PC-3 (cell line): Measurements from ENCODE around the gene AMZ2. TPM values are rescaled to one million over a fixed set of nuclear protein-coding genes. Genes with fewer than 3 reads are reported as not detected.

Experiments used
- ATAC-seq: fragments of 200-7000 bp; cut with Tn5 transposase; 2 replicates; pipeline ENCODE4 v1.9.1; 2020; ENCODE audit warnings: mild to moderate bottlenecking, moderate library complexity
- BruUV-seq: library from RNA; stranded (reverse); fragments of 400-500 nt; replicated peaks from 2 replicates; lab custom pipeline; 2021; lab: Mats Ljungman, UMichigan
- CTCF ChIA-PET: fragments of 300-600 bp; sonication (Branson Sonifier 250); formaldehyde crosslinking; loops from one replicate; lab custom pipeline; 2022; ENCODE audit warnings: antibody characterized with exemption; lab: Charles Lee
- POLR2A ChIA-PET: fragments of 300-600 bp; sonication (Branson Sonifier 250); formaldehyde crosslinking; loops from one replicate; lab custom pipeline; 2022; ENCODE audit warnings: antibody characterized with exemption; ENCODE audit not compliant: unreplicated experiment; lab: Charles Lee
- DNase-seq: peaks from one replicate; pipeline ENCODE4 v3.0.0-alpha.2; 2015
- H2AFZ ChIP-seq: fragments of 300-600 bp; sonication (generic); 2 replicates; pipeline ENCODE4 v1.6.0; 2016; ENCODE audit warnings: antibody characterized with exemption, low read length
- H3F3A ChIP-seq: fragments of 300-600 bp; sonication (generic); one replicate; pipeline ENCODE4 v1.6.0; 2017; ENCODE audit warnings: antibody characterized with exemption, low read length, control low read depth, mild to moderate bottlenecking; ENCODE audit not compliant: unreplicated experiment
- H3K27ac ChIP-seq: fragments of 300-600 bp; sonication (generic); 2 replicates; pipeline ENCODE4 v1.5.1; 2016; ENCODE audit warnings: mild to moderate bottlenecking, low read length
- H3K27me3 ChIP-seq: fragments of 300-600 bp; sonication (generic); 2 replicates; pipeline ENCODE4 v1.6.1; 2016; ENCODE audit warnings: low read length, mixed read lengths
- H3K36me3 ChIP-seq: fragments of 300-600 bp; sonication (generic); 2 replicates; pipeline ENCODE4 v1.6.1; 2016; ENCODE audit warnings: low read depth, mixed run types, low read length, mixed read lengths
- H3K4me1 ChIP-seq: fragments of 300-600 bp; sonication (generic); 2 replicates; pipeline ENCODE4 v1.5.1; 2016; ENCODE audit warnings: low read length; ENCODE audit not compliant: insufficient read depth
- H3K4me2 ChIP-seq: fragments of 300-600 bp; sonication (generic); 2 replicates; pipeline ENCODE4 v1.6.0; 2016; ENCODE audit warnings: low read length
- H3K4me3 ChIP-seq: fragments of 300-600 bp; sonication (generic); 2 replicates; pipeline ENCODE4 v1.5.1; 2016; ENCODE audit warnings: mild to moderate bottlenecking, low read length, mixed read lengths
- H3K79me2 ChIP-seq: fragments of 300-600 bp; sonication (generic); 2 replicates; pipeline ENCODE4 v1.6.1; 2017; ENCODE audit warnings: low read length, mixed read lengths
- H3K9ac ChIP-seq: fragments of 300-600 bp; sonication (generic); 2 replicates; pipeline ENCODE4 v1.6.0; 2016; ENCODE audit warnings: mild to moderate bottlenecking, low read length
- H3K9me2 ChIP-seq: fragments of 300-600 bp; sonication (generic); replicated peaks from 2 replicates; pipeline ENCODE4 v1.6.1; 2016; ENCODE audit warnings: mixed run types, low read length, mixed read lengths
- H3K9me3 ChIP-seq: fragments of 300-600 bp; sonication (generic); 2 replicates; pipeline ENCODE4 v1.6.1; 2016; ENCODE audit warnings: low read length, mixed read lengths
- H4K20me1 ChIP-seq: fragments of 300-600 bp; sonication (generic); 2 replicates; pipeline ENCODE4 v1.6.1; 2016; ENCODE audit warnings: low read length, mixed read lengths
- EZH2 ChIP-seq: fragments of 300-600 bp; sonication (generic); IDR thresholded peaks from one replicate; pipeline ENCODE4 v1.6.1; 2017; ENCODE audit warnings: antibody characterized with exemption, mild to moderate bottlenecking, low read length; ENCODE audit not compliant: unreplicated experiment
- EZH2phosphoT487 ChIP-seq: fragments of 300-600 bp; sonication (generic); IDR thresholded peaks from 2 replicates; pipeline ENCODE4 v1.6.1; 2018; ENCODE audit warnings: mild to moderate bottlenecking, antibody characterized with exemption, low read length, borderline replicate concordance
- intact Hi-C: fragments of 100-400 bp; cut with micrococcal nuclease; formaldehyde crosslinking; loops from 2 replicates; pipeline ENCODE4 v1.9.0; 2023
- total RNA-seq: library from RNA; depleted of rRNA; stranded (reverse); fragments of >200 nt; gene quantifications from 2 replicates; pipeline ENCODE4 v1.2.3, GENCODE V29; 2014; rRNA removed
- TF ChIP-seq, protein P1 (sequence below): fragments of 300-600 bp; sonication (generic); conservative IDR thresholded peaks from 2 replicates; pipeline ENCODE4 v1.5.1; 2017; ENCODE audit warnings: antibody characterized with exemption, low read depth, mild to moderate bottlenecking, low read length

Gene AMZ2
- total RNA-seq, 1 experiment from 2014 or later = 88.5 TPM

DNA sequence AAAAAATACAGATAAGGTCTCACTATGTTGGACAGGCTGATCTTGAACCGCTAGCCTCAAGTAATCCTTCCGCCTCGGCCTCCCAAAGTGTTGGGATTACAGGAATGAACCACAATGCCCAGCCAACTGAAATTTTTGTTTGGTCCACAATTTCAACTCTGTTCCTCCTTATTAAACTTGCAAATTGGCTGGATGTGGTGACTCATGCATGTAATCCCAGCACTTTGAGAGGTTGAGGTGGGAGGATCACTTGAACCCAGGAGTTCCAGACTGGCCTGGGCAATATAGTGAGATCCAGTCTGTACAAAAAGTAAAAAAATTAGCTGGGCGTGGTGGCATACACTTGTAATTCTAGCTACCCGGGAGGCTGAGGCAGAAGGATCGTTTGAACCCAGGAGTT is 56.9 kb downstream of the AMZ2 start:
- H3K9me2 ChIP-seq = no peaks in the 10 kb centered on the region
- CTCF ChIA-PET = no interaction called here
- H4K20me1 ChIP-seq = no peaks in the 10 kb centered on the region
- H3K4me2 ChIP-seq = no peak overlapping the region
- TF ChIP-seq EZH2 (no peak), EZH2phosphoT487 (no peak)
- TF ChIP-seq, protein P1, sequence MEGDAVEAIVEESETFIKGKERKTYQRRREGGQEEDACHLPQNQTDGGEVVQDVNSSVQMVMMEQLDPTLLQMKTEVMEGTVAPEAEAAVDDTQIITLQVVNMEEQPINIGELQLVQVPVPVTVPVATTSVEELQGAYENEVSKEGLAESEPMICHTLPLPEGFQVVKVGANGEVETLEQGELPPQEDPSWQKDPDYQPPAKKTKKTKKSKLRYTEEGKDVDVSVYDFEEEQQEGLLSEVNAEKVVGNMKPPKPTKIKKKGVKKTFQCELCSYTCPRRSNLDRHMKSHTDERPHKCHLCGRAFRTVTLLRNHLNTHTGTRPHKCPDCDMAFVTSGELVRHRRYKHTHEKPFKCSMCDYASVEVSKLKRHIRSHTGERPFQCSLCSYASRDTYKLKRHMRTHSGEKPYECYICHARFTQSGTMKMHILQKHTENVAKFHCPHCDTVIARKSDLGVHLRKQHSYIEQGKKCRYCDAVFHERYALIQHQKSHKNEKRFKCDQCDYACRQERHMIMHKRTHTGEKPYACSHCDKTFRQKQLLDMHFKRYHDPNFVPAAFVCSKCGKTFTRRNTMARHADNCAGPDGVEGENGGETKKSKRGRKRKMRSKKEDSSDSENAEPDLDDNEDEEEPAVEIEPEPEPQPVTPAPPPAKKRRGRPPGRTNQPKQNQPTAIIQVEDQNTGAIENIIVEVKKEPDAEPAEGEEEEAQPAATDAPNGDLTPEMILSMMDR = no peak
- no TSS peak for BruUV-seq
- no peaks in the 10 kb centered on the region for H3K36me3 ChIP-seq
- no peak for DNase-seq
- peaks cover 6% of the 10 kb centered on the region for H3K4me1 ChIP-seq
- no peak overlapping the region for H3K27ac ChIP-seq
- no peak overlapping the region for H3K4me3 ChIP-seq
- H3K79me2 ChIP-seq = no peaks in the 10 kb centered on the region
- no peaks in the 10 kb centered on the region for H3K27me3 ChIP-seq
- POLR2A ChIA-PET = no interaction called here
- ATAC-seq = no peak
- intact Hi-C loops = no loop called here
- H2AFZ ChIP-seq = no peak overlapping the region
- no peaks in the 10 kb centered on the region for H3F3A ChIP-seq
- no peaks in the 10 kb centered on the region for H3K9me3 ChIP-seq
- H3K9ac ChIP-seq = no peak overlapping the region

GRCh38 chr17:68305142-68305541 is 57.3 kb downstream of the AMZ2 start:
- Histone ChIP-seq H3F3A (no peaks in the 10 kb centered on the region), H3K36me3 (no peaks in the 10 kb centered on the region), H2AFZ (peak overlapping the region; percentile 37; the same call in 1 of the 2 replicates), H3K27ac (no peak overlapping the region), H3K9me2 (no peaks in the 10 kb centered on the region), H3K27me3 (no peaks in the 10 kb centered on the region), H3K9ac (no peak overlapping the region), H4K20me1 (no peaks in the 10 kb centered on the region), H3K79me2 (no peaks in the 10 kb centered on the region), H3K4me2 (no peak overlapping the region), H3K9me3 (no peaks in the 10 kb centered on the region), H3K4me1 (peaks cover 10% of the 10 kb centered on the region), H3K4me3 (no peak overlapping the region)
- intact Hi-C loops = no loop called here
- ChIA-PET POLR2A (no interaction called here), CTCF (no interaction called here)
- BruUV-seq = no TSS peak
- ATAC-seq (no peak; the same call in 1 of the 2 replicates), DNase-seq (peak; percentile 28)
- TF ChIP-seq EZH2 (no peak), EZH2phosphoT487 (no peak)
- TF ChIP-seq, protein P1 = no peak

Other genes with a start within 250 kb of the AMZ2 start
- 223 and 288 TPM in 2 replicates for gene KPNA2, start 212.3 kb upstream of the AMZ2 start, total RNA-seq
- gene SLC16A6, start 43.1 kb downstream of the AMZ2 start, total RNA-seq = 1.2 and 1.4 TPM in 2 replicates
- gene ARSG, start 43.5 kb downstream of the AMZ2 start, total RNA-seq = 1.3 and 2.1 TPM in 2 replicates
- 19.6 and 20.2 TPM in 2 replicates for gene WIPI1, start 209.5 kb downstream of the AMZ2 start, total RNA-seq